Pulmonary artery endothelial cell (primary cell): ENCODE results near the gene ARHGEF4. TPM values are rescaled to one million over a fixed set of nuclear protein-coding genes. Genes with fewer than 3 reads are reported as not detected.
A peak's percentile ranks its signal among the peaks of the same experiment; 100 is the strongest.

Experiments used
- DNase-seq: peaks from one replicate; pipeline ENCODE4 v3.0.0-alpha.2; 2011; ENCODE audit warnings: low read depth, low spot score
- total RNA-seq: library from RNA; depleted of rRNA; stranded (reverse); fragments of >200 nt; gene quantifications from 2 replicates; pipeline ENCODE4 v1.2.3, GENCODE V29; 2014

Gene ARHGEF4, protein sequence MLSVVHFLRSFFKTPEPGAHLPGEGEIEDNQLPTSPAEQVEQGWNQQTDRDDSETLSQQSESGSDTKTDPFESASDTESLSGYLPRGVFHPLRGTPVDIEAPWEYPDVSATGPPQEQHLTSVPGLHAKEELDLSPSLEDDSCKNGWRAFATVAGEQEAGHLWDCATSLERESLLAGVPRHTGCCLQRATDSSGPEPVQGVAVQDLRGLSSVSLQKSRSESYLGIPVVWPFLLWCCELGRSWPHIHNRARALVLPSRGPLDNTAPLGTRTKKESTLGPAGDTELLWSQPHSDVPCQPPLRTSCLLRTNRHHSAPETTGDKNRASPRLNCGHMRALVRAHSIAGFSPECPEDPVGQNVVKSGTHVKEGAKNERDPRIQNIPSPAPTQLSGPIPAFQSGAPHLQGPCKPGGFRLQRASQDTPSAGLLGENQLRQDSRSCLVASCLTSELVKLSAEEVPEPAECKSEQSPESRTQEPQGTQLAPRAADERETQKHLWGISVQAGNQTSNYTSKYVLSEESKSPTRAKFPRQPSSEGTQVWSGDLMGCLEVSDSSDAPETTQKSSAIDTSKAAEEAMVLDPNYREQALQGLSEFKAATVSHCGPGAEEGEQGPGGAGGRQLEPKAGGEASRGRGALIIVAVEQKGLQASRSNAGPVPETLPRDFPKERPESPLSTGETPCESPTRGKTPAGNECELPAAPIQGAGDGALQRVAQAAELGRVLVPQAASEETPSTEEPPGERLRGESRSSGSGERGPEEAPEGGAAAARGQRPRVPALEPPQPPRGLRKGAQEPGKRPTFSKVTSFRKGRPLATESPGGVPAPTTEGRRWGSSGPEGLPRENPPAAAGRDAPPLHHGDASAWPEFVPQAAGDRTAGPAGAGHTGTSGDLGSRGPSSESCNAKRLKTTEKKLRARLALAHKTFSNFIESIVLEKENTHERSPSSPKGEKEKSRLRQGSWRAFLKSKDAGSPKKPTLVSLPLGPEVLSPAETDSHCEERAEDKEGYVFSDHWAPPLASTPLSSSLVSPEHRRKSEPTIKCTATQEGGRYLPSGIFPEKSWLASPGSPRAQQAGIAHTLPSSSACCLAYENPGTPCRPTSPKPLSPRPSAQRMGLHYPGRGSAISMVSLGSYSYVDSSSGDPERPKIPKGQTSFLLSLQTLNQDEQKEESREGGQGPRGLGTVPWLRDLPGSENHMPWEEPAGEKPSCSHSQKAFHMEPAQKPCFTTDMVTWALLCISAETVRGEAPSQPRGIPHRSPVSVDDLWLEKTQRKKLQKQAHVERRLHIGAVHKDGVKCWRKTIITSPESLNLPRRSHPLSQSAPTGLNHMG (N-terminal part only)
- 0.14 TPM in 1 of 2 replicates, not detected in the other for total RNA-seq

DNA sequence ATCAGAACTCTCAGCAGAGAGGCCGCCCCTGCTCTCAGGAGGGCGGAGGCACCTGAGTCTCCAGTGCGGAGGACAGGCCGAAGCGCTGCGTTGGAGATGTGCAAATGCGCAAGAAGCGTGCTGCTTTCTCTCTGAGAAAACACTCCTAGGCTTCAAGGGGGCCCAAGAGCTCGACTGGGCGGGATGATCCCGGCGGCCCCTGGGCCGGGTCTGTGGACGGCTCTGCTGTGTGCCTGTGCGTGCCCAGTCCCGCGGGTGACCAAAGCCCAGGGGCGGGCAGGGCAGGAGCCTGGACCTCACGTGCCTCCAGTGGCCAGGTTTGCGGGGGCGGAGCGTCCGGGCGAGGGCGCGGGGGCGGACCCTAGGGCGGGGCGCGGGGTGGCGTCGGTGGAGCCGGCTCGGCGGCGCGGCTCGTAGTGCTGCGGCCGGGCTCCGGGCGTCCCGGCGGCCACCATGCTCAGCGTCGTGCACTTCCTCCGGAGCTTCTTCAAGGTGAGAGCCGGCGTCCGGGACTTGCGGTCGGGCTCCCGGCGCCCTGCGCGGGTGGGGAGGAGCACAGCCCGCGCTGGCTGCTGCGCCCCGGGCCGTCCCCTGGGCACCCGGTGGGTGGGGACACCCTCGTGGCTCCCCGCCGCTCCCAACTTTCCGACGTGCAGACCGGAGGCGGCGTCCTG, at the start of gene ARHGEF4:
TSS of gene ARHGEF4 (plus strand) at position 414 of the 674 bp plus-strand sequence. CDS start at position 454, 40 bp downstream.
- DNase-seq: no peak

GRCh38 chr2:130787841-130788240, 48.9 kb upstream of the ARHGEF4 start:
- DNase-seq: no peak

DNA sequence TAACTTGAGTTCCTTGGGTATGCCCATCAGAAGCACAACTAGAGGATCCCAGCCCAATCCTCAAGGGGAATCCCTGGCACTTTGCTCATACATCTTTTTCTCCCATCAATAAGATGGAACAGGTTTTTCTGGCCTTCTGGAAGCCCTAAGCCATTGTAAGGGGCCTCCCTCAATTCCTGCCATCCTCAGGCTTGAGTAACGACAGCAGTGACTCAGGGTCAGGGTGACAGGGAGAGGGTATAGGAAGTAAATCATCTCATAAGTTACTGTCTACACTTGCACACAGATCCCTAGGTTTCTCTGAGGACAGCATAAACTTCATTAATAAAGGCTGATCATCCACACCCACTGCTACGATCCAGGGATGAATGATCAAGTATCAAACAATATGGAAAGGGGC, 46.4 kb upstream of the ARHGEF4 start:
- DNase-seq: no peak

DNA sequence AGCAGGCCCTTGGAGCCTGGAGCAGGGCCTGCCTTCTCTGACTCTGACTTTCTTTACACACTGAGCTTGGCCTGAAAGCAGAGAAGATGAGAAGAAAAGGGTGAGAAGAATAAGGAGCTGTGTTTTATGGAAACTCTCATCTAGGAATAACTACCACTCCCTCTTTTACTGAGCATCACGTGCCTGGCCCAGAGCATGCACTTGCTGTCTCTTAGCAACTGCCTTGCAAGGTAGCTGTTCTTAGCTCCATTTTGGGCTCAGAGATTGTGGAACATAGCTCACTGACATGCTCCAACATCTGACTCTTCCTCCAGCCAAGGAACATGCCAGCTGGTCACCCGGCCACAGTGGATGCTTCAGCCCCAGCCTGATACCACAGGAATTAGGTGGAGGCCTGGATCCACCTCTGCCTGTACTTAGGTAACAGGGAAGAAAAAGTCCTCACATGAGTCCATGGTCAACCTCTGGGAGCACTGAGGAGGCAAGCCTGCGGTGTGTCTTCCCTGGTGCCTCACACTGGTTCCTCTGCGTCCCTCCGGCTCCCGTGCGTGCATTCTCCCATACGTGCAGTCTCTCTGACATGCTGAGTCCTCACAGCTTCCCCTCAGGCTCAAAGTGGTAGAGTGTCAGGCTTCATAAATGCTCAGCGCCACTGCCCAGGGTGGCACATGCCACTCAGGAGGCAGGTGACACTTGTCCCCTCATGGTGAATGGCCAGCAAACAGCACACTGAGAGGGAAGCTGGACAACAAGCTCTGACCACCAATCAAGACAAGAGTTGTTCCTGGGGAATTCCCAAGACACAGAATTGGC, 45.7 kb upstream of the ARHGEF4 start:
- DNase-seq: no peak

DNA sequence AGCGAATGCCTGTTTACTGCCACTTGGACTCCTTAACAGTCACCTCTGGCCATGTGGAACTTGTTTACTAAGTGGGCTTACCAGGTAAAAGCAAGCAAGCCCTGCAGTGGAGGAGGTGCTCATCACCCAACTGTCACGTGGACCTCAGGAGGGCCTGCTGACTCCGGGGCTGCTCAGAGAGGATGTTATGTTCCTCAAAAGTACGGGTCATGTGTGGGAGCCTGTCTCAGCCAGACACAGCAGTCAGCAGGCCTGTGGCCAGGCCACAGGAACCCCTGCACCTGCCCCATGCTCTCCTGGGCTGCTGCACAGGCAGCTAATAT, 45.1 kb upstream of the ARHGEF4 start:
- no peak for DNase-seq

DNA sequence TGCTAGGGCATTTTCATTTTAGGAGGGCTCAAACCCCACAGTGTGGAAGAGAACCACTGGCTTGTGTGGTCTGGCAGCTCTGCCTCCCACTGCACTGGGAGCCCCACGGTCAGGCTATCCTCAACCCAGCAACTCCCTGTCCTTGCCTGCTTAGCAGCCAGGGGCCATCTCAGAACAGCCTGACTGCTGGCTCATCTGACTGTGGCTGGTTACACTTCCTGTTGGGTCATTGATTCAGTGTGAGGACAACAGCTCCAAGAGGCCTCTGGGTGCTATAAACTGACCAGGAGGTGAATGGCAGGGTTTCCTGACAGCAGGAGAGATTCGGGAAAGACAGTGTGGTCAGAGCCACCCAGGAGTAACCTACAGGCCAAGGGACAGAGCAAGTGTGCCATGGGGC, 41.3 kb upstream of the ARHGEF4 start:
- DNase-seq: no peak

DNA sequence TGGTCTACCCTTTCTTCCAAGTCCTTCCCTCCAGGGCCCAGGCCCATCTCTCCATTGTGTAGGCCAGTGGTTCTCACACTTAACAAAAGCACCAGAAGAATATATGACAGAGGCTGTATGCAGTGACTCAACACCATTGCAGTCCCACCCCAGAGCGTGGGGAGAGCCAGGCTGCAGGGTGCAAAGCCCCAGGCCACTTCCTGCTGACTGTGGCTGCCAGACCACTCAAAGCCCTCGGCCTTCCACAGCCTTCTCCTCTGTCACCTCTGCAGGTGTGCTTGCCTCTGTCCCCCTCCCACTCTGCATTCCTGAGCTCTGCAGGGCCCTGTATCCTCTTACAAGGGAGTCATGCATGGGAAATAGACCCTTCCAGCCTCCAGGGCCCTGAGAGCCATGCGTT, 40.4 kb upstream of the ARHGEF4 start:
- DNase-seq: no peak

- peak; percentile 44 for DNase-seq
These were observed 39.0 kb upstream of the ARHGEF4 start for GRCh38 chr2:130797493-130798435.

GRCh38 chr2:130798472-130799218, 38.1 kb upstream of the ARHGEF4 start:
- DNase-seq: no peak

DNA sequence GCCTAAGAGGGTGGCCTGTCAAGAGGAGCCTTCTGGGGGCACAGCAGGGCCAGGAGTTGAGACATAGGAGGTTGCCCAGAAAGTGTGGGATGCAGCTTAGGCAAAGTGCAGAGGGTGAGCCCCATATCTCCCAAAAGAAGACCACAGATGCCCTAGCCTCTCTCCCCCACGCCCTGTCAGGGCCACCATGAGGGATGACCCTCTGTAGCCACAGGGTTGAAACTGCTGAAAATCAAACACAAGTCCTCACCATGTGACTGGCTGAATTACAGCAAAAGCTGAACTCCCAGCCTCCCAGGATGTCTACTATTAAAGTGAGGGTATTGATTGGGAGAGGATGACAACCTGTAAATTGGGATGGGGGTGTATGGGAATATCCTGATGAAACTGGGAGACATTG, 37.4 kb upstream of the ARHGEF4 start:
- DNase-seq: no peak

- DNase-seq: no peak
These were observed 31.1 kb upstream of the ARHGEF4 start for GRCh38 chr2:130805613-130806012.

DNA sequence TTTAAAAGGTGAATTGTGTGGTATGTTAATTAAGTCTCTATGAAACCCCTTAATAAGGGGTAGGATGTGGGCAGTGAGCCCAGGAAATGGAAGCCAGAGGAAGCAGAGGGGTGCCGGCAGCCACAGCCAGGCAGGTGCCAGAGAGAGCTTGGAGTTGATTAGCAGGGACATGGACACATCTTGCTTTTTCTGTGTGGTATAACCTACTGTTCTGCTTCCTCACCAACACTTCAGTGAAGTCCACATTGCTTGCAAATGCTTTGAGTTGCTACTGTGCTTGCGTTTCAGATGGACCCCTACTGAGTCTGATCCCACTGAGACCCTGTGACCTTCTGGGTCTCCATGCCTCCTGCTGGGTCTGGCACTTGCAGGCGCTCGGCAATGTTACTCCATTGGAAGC, 30.3 kb upstream of the ARHGEF4 start:
- DNase-seq: no peak

GRCh38 chr2:130807659-130808385, 28.9 kb upstream of the ARHGEF4 start:
- DNase-seq: no peak

DNA sequence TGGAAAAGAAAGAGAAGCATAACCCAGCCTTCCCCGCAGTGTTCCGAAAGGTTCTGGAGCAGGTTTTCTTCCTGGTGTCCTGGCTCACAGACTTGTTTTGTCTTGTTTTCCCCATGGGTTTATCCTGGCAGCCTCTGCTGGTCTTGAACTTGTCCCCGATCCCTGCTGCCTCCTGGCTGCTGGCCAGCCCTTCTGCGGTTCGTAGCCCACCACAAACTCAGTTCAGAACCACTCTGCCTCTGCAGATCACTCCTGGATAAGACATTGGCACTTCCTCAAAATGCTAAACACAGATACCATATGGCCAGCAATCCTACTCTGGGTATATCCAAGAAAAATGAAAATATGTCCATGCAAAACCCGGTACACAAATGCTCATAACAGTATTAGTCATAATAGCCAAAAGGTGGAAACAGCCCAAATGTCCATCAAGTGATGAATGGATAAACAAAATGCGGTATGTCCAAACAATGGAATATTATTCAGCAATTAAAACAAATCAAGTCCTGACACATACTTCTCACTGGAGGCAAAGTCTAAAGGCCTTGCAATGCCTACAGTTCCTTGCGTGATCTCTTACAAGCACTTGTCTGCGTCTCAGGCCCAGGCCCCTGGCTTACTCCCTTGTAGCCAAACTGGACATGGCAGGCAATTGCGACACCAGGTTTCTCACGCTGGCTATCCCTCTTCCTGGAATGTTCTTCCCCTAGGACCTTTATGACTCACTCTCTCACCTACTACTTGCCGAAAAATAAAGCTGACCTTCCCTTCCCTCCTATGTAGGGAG, 28.0 kb upstream of the ARHGEF4 start:
- no peak for DNase-seq

DNA sequence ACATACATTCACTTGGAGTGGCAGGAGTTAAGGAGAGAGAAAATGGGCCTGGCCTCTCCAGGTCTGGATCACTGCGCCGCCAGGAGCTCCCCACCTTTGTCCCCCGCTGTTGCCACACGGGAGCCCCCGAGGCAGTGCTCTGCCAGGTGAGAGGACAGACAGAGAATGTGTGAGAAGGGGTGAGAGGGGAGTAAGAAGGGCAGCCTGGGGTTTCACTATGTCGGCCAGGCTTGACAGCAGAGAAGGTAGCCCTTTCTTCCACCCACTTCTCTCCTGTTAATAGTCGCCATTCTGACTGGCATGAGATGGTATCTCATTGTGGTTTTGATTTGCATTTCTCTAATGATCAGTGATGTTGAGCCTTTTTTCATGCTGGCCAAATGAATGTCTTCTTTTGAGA, 26.2 kb upstream of the ARHGEF4 start:
- no peak for DNase-seq

DNA sequence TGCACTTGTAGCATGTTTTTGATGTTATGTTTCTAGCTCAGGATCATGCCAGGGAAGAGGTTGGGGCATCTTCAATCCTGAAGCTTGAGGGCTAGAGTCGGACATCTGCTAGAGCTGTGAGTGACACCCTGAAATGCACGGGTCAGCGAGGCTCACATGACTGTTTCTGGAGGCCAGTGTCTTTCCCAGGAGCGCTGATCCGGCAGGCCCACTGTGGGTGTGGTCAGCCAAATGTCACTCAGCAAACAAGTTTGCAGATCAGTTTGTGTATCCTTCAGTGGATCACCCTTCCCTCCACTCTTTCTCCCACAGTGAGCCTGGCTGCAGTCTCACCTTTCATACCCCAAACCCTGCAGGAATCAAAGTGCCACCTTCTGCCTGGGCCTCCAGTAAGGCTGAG, 23.0 kb upstream of the ARHGEF4 start:
- DNase-seq: no peak
